ENCODE measurements around the gene SLC6A19.

- TF ChIP-seq, protein P1, sequence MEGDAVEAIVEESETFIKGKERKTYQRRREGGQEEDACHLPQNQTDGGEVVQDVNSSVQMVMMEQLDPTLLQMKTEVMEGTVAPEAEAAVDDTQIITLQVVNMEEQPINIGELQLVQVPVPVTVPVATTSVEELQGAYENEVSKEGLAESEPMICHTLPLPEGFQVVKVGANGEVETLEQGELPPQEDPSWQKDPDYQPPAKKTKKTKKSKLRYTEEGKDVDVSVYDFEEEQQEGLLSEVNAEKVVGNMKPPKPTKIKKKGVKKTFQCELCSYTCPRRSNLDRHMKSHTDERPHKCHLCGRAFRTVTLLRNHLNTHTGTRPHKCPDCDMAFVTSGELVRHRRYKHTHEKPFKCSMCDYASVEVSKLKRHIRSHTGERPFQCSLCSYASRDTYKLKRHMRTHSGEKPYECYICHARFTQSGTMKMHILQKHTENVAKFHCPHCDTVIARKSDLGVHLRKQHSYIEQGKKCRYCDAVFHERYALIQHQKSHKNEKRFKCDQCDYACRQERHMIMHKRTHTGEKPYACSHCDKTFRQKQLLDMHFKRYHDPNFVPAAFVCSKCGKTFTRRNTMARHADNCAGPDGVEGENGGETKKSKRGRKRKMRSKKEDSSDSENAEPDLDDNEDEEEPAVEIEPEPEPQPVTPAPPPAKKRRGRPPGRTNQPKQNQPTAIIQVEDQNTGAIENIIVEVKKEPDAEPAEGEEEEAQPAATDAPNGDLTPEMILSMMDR (IDR thresholded peaks at IDR 0.05): no peak
- no peak for TF ChIP-seq EZH2 (IDR thresholded peaks at IDR 0.05)
Measured at GRCh38 chr5:1206521-1207412, 5.4 kb downstream of the SLC6A19 start.

All from neural progenitor cell (in vitro differentiated cells).